GM18858 (cell line): Measurements from ENCODE around the gene ZZZ3.
"Not testable (repeated sequence)": the region's sequence is repeated elsewhere in the genome, so short reads cannot be mapped to it uniquely, and the experiment has no call there.

Experiments
- ATAC-seq: cut with Tn5 transposase; IDR thresholded peaks from one replicate; pipeline ENCODE4 v1.9.1; 2021; ENCODE audit not compliant: unreplicated experiment

Gene ZZZ3

GRCh38 chr1:77682460-77683159, at the start of gene ZZZ3:
Gene ZZZ3 (minus strand): TSS chr1:77682658. CDS start chr1:77633354, 49,304 bp downstream.
- peak; percentile 69 for ATAC-seq

- no peak for ATAC-seq
Observed at GRCh38 chr1:77732090-77732489, 49.6 kb upstream of the ZZZ3 start.

GRCh38 chr1:77725706-77726105, 43.2 kb upstream of the ZZZ3 start:
- no peak for ATAC-seq

- no peak for ATAC-seq
Observed at GRCh38 chr1:77718181-77718580, 35.7 kb upstream of the ZZZ3 start.

- ATAC-seq, result no peak
Observed at GRCh38 chr1:77716065-77716464, 33.6 kb upstream of the ZZZ3 start.

GRCh38 chr1:77709727-77710126, 27.3 kb upstream of the ZZZ3 start:
- no peak for ATAC-seq

GRCh38 chr1:77706321-77706720, 23.9 kb upstream of the ZZZ3 start:
- ATAC-seq, result no peak

- no peak for ATAC-seq
Observed at GRCh38 chr1:77704736-77705135, 22.3 kb upstream of the ZZZ3 start.

- not testable (repeated sequence) for ATAC-seq
Observed at GRCh38 chr1:77699673-77700072, 17.2 kb upstream of the ZZZ3 start.

GRCh38 chr1:77697441-77697840, 15.0 kb upstream of the ZZZ3 start:
- ATAC-seq, result no peak

GRCh38 chr1:77688939-77689338, 6.5 kb upstream of the ZZZ3 start:
- no peak for ATAC-seq

- no peak for ATAC-seq
Observed at GRCh38 chr1:77687519-77687906, 5.1 kb upstream of the ZZZ3 start.

- ATAC-seq, result no peak
Observed at GRCh38 chr1:77686796-77687518, 4.5 kb upstream of the ZZZ3 start.

- ATAC-seq, result peak; percentile 63
Observed at GRCh38 chr1:77683160-77684148, 996 bp upstream of the ZZZ3 start.

- no peak for ATAC-seq
Observed at GRCh38 chr1:77680173-77680572, 2.3 kb downstream of the ZZZ3 start.

- ATAC-seq, result no peak
Observed at GRCh38 chr1:77678660-77679610, 3.5 kb downstream of the ZZZ3 start.

- ATAC-seq, result not testable (repeated sequence)
Observed at GRCh38 chr1:77674807-77675206, 7.7 kb downstream of the ZZZ3 start.

GRCh38 chr1:77673716-77674355, 8.6 kb downstream of the ZZZ3 start:
- no peak for ATAC-seq

- ATAC-seq, result no peak
Observed at GRCh38 chr1:77673030-77673429, 9.4 kb downstream of the ZZZ3 start.

GRCh38 chr1:77672374-77672773, 10.1 kb downstream of the ZZZ3 start:
- ATAC-seq, result no peak
